MCF 10A (cell line): Measurements from ENCODE around the gene CDCA4. TPM values are rescaled to one million over a fixed set of nuclear protein-coding genes. Genes with fewer than 3 reads are reported as not detected.
A peak's percentile ranks its signal among the peaks of the same experiment; 100 is the strongest.

Source experiments
- BruUV-seq: library from RNA; stranded (reverse); fragments of 400-500 nt; replicated peaks from 2 replicates; lab custom pipeline; 2021; lab: Mats Ljungman, UMichigan
- CTCF ChIA-PET: fragments of 300-600 bp; sonication (Branson Sonifier 250); formaldehyde crosslinking; extraction: SDS; loops from one replicate; lab custom pipeline; 2021; ENCODE audit warnings: antibody characterized with exemption, inconsistent platforms; lab: Yijun Ruan, JAX
- POLR2A ChIA-PET: fragments of 300-600, 350-650 bp; sonication (Branson Sonifier 250); formaldehyde crosslinking; extraction: SDS; loops from one replicate; lab custom pipeline; 2020; ENCODE audit warnings: antibody characterized with exemption, inconsistent platforms; lab: Yijun Ruan, JAX
- DNase-seq: peaks from one replicate; pipeline ENCODE4 v3.0.0-alpha.2; 2018; ENCODE audit not compliant: unreplicated experiment
- H3K27ac Mint-ChIP-seq: one replicate; pipeline ENCODE4 v1.8.0; 2022; ENCODE audit warnings: mild to moderate bottlenecking, low read depth, mixed read lengths; ENCODE audit not compliant: unreplicated experiment
- H3K27me3 Mint-ChIP-seq: one replicate; pipeline ENCODE4 v1.8.0; 2022; ENCODE audit warnings: mixed read lengths; ENCODE audit not compliant: insufficient read depth, unreplicated experiment
- H3K36me3 Mint-ChIP-seq: one replicate; pipeline ENCODE4 v1.8.0; 2022; ENCODE audit warnings: mild to moderate bottlenecking, moderate library complexity, mixed read lengths; ENCODE audit not compliant: insufficient read depth, unreplicated experiment
- H3K4me1 Mint-ChIP-seq: one replicate; pipeline ENCODE4 v1.8.0; 2022; ENCODE audit warnings: mixed read lengths; ENCODE audit not compliant: insufficient read depth, unreplicated experiment
- H3K4me3 Mint-ChIP-seq: one replicate; pipeline ENCODE4 v1.8.0; 2022; ENCODE audit warnings: mild to moderate bottlenecking, moderate library complexity, mixed read lengths; ENCODE audit not compliant: unreplicated experiment
- H3K9me3 Mint-ChIP-seq: one replicate; pipeline ENCODE4 v1.8.0; 2022; ENCODE audit warnings: mixed read lengths; ENCODE audit not compliant: unreplicated experiment
- intact Hi-C: fragments of 100-400 bp; cut with micrococcal nuclease; formaldehyde crosslinking; loops from 2 replicates; pipeline ENCODE4 v1.14.1; 2022
- total RNA-seq: library from RNA; stranded (reverse); gene quantifications from 2 replicates; pipeline ENCODE4 v1.2.3, GENCODE V29; 2022
- TF ChIP-seq, protein P1 (sequence below): fragments of 200-600 bp; IDR thresholded peaks from one replicate; pipeline ENCODE4 v1.8.0; 2022; ENCODE audit warnings: antibody characterized with exemption, mild to moderate bottlenecking; ENCODE audit not compliant: unreplicated experiment

CDCA4 gene
- total RNA-seq, 1 experiment from 2014 or later = 33.0 TPM

DNA sequence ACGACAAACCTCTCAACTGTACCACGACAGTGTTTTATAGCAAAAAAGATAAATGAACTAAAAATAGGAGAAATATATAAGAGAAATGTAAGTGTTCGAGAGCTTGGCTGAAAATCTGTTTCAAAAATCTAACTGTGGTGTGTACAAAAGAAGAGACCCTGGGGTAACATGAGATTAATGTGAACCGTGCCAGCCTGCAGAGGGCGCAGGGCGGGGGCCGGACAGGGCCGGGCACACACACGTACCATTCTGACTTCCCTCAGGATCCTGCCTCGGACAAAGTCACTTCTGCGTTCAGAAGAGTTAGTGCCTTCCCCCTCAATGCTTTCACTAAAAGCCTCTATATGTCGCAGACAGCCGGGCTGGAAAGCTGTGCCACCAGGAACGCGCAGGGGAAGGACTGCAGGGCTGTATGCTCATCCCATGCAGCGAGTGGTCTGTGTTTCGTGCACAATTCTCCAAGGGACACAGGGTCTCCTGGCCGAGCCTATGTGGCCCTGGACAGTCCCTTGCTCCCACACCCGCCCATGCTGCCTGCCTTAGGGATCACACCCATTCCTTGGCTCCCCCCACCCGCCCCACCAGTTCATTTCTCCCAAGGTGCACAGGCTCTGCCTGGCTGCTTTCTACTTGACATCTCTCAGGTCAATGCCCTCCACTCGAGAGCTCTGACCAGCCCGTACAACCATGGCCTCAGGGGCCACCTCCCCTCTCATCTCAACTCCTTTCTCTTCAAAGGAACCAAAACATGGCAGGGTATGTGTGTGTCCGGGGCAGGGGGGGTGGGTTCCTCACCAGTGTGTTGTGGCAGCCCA is 8.5 kb downstream of the CDCA4 start:
- peaks cover 65% of the 10 kb centered on the region for H3K36me3 Mint-ChIP-seq
- no peaks in the 10 kb centered on the region for H3K9me3 Mint-ChIP-seq
- no peak for DNase-seq
- H3K27ac Mint-ChIP-seq = no peak overlapping the region
- H3K4me3 Mint-ChIP-seq = no peak overlapping the region
- H3K4me1 Mint-ChIP-seq = peaks cover 32% of the 10 kb centered on the region
- TF ChIP-seq, protein P1, sequence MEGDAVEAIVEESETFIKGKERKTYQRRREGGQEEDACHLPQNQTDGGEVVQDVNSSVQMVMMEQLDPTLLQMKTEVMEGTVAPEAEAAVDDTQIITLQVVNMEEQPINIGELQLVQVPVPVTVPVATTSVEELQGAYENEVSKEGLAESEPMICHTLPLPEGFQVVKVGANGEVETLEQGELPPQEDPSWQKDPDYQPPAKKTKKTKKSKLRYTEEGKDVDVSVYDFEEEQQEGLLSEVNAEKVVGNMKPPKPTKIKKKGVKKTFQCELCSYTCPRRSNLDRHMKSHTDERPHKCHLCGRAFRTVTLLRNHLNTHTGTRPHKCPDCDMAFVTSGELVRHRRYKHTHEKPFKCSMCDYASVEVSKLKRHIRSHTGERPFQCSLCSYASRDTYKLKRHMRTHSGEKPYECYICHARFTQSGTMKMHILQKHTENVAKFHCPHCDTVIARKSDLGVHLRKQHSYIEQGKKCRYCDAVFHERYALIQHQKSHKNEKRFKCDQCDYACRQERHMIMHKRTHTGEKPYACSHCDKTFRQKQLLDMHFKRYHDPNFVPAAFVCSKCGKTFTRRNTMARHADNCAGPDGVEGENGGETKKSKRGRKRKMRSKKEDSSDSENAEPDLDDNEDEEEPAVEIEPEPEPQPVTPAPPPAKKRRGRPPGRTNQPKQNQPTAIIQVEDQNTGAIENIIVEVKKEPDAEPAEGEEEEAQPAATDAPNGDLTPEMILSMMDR = peak; percentile 12
- CTCF ChIA-PET = interaction anchor here (1.2 to 10.3 kb wide), 2 partner anchors 34 to 38 kb away, joined by 6 to 96 read pairs; no protein-coding TSS in a partner anchor
- intact Hi-C loops = no loop called here
- no peaks in the 10 kb centered on the region for H3K27me3 Mint-ChIP-seq
- POLR2A ChIA-PET = interaction anchor here (1.1 to 18.5 kb wide), 2 partner anchors 30 to 41 kb away, joined by 3 to 636 read pairs; no protein-coding TSS in a partner anchor
- no TSS peak for BruUV-seq

- Mint-ChIP-seq H3K27me3 (no peaks in the 10 kb centered on the region), H3K36me3 (peaks cover 59% of the 10 kb centered on the region), H3K9me3 (no peaks in the 10 kb centered on the region), H3K27ac (no peak overlapping the region), H3K4me1 (peaks cover 25% of the 10 kb centered on the region), H3K4me3 (no peak overlapping the region)
- TF ChIP-seq, protein P1 = no peak
- BruUV-seq = no TSS peak
- CTCF ChIA-PET = interaction anchor here (0.5 to 1.2 kb wide), 4 partner anchors 24 to 341 kb away, joined by 3 to 6 read pairs (median 4); no protein-coding TSS in a partner anchor
- POLR2A ChIA-PET = interaction anchor here (1.1 to 18.5 kb wide), 2 partner anchors 29 to 40 kb away, joined by 3 to 636 read pairs; no protein-coding TSS in a partner anchor
- no peak for DNase-seq
- intact Hi-C loops = no loop called here
Observed at GRCh38 chr14:105011312-105011990, 9.4 kb downstream of the CDCA4 start.

GRCh38 chr14:105010891-105011291 is 10.0 kb downstream of the CDCA4 start:
- TF ChIP-seq, protein P1 = no peak
- H3K36me3 Mint-ChIP-seq = peaks cover 58% of the 10 kb centered on the region
- CTCF ChIA-PET = interaction anchor here (0.5 to 0.7 kb wide), 3 partner anchors 24 to 341 kb away, joined by 3 to 6 read pairs (median 3); no protein-coding TSS in a partner anchor

DNA sequence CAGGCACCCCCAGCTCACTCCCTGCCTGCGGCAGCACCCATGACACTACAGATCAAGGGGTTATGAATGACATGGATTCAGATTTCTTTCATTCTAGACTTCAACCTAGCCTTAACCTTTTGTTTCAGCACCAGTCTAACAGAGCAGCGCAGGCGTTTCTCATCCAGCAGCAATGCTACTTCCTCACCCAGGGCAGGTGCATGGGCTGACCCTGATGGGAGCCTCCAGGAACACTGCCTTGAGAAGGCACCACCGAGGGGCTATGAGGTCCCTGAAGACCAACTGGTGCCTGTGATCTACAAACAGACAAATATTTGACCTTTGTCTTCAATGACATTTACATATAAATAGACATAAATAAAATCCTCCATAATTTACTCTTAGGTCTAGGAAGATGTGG is 10.8 kb downstream of the CDCA4 start:
- CTCF ChIA-PET = no interaction called here
- peaks cover 18% of the 10 kb centered on the region for H3K4me1 Mint-ChIP-seq
- H3K4me3 Mint-ChIP-seq = no peak overlapping the region
- no peak for DNase-seq
- TF ChIP-seq, protein P1 = no peak
- POLR2A ChIA-PET = no interaction called here
- H3K27me3 Mint-ChIP-seq = no peaks in the 10 kb centered on the region
- TSS peak; percentile 19 for BruUV-seq
- H3K27ac Mint-ChIP-seq = no peak overlapping the region
- intact Hi-C loops = no loop called here
- H3K9me3 Mint-ChIP-seq = no peaks in the 10 kb centered on the region
- peaks cover 52% of the 10 kb centered on the region for H3K36me3 Mint-ChIP-seq

More at GRCh38 chr14:105010891-105011291, 10.0 kb downstream of the CDCA4 start:
- DNase-seq = no peak
- H3K4me1 Mint-ChIP-seq = peaks cover 19% of the 10 kb centered on the region
- H3K27ac Mint-ChIP-seq = no peak overlapping the region
- intact Hi-C loops = no loop called here
- POLR2A ChIA-PET = no interaction called here
- H3K27me3 Mint-ChIP-seq = no peaks in the 10 kb centered on the region
- no peak overlapping the region for H3K4me3 Mint-ChIP-seq
- H3K9me3 Mint-ChIP-seq = no peaks in the 10 kb centered on the region
- BruUV-seq = no TSS peak
